LNCaP clone FGC (cell line): Measurements from ENCODE around the gene CRYBB1.

Source experiments
- DNase-seq: peaks from one replicate; pipeline ENCODE4 v3.0.0-alpha.2; 2011; ENCODE audit warnings: low read depth
- H3K4me3 ChIP-seq: 2 replicates; pipeline ENCODE4 v1.5.1; 2011; ENCODE audit warnings: mild to moderate bottlenecking, low read depth, low read length, control low read depth
- CTCF ChIP-seq: IDR thresholded peaks from 2 replicates; pipeline ENCODE4 v1.5.1; 2012; ENCODE audit warnings: mild to moderate bottlenecking; ENCODE audit not compliant: control insufficient read depth, insufficient read depth; ENCODE audit errors: extremely low read depth

CRYBB1 gene

GRCh38 chr22:26556904-26557303, 60.9 kb downstream of the CRYBB1 start:
- TF ChIP-seq CTCF, result no peak
- no peak overlapping the region for H3K4me3 ChIP-seq
- no peak for DNase-seq

- no peak for DNase-seq
- TF ChIP-seq CTCF, result no peak
- H3K4me3 ChIP-seq, result no peak overlapping the region
Observed at GRCh38 chr22:26555478-26555877, 62.3 kb downstream of the CRYBB1 start.

- no peak for DNase-seq
- no peak overlapping the region for H3K4me3 ChIP-seq
- no peak for TF ChIP-seq CTCF
Observed at GRCh38 chr22:26554956-26555355, 62.9 kb downstream of the CRYBB1 start.

- H3K4me3 ChIP-seq, result no peak overlapping the region
- no peak for DNase-seq
- no peak for TF ChIP-seq CTCF
Observed at GRCh38 chr22:26553056-26553752, 64.6 kb downstream of the CRYBB1 start.

GRCh38 chr22:26552466-26552865, 65.4 kb downstream of the CRYBB1 start:
- no peak overlapping the region for H3K4me3 ChIP-seq
- TF ChIP-seq CTCF, result no peak
- no peak for DNase-seq

- no peak overlapping the region for H3K4me3 ChIP-seq
- DNase-seq, result no peak
- no peak for TF ChIP-seq CTCF
Observed at GRCh38 chr22:26551568-26551967, 66.3 kb downstream of the CRYBB1 start.

- no peak for DNase-seq
- TF ChIP-seq CTCF, result no peak
Observed at GRCh38 chr22:26550498-26551033, 67.3 kb downstream of the CRYBB1 start.

More at GRCh38 chr22:26550498-26551033, 67.3 kb downstream of the CRYBB1 start:
- no peak overlapping the region for H3K4me3 ChIP-seq
